HG03066 (cell line): ENCODE data around the gene STXBP5.
"Not testable (repeated sequence)": the region's sequence is repeated elsewhere in the genome, so short reads cannot be mapped to it uniquely, and the experiment has no call there.

ENCODE experiments used
- ATAC-seq: cut with Tn5 transposase; IDR thresholded peaks from one replicate; pipeline ENCODE4 v1.9.1; 2021; ENCODE audit warnings: low read depth; ENCODE audit not compliant: unreplicated experiment

The STXBP5 gene

GRCh38 chr6:147361311-147361981 lies 157.2 kb downstream of the STXBP5 start:
- no peak for ATAC-seq

- ATAC-seq = no peak
Measured at GRCh38 chr6:147366290-147366689, 162.1 kb downstream of the STXBP5 start.

GRCh38 chr6:147371325-147371724 lies 167.1 kb downstream of the STXBP5 start:
- ATAC-seq = no peak

- ATAC-seq = no peak
Measured at GRCh38 chr6:147372806-147373205, 168.6 kb downstream of the STXBP5 start.

GRCh38 chr6:147378819-147379218 lies 174.6 kb downstream of the STXBP5 start:
- no peak for ATAC-seq

- not testable (repeated sequence) for ATAC-seq
Measured at GRCh38 chr6:147380841-147381240, 176.6 kb downstream of the STXBP5 start.

- no peak for ATAC-seq
Measured at GRCh38 chr6:147381712-147382111, 177.5 kb downstream of the STXBP5 start.

- ATAC-seq = no peak
Measured at GRCh38 chr6:147382945-147383554, 178.8 kb downstream of the STXBP5 start.

- ATAC-seq = no peak
Measured at GRCh38 chr6:147384029-147384428, 179.8 kb downstream of the STXBP5 start.

- no peak for ATAC-seq
Measured at GRCh38 chr6:147384737-147385710, 180.8 kb downstream of the STXBP5 start.

GRCh38 chr6:147389463-147389862 lies 185.2 kb downstream of the STXBP5 start:
- no peak for ATAC-seq

- ATAC-seq = no peak
Measured at GRCh38 chr6:147390909-147391536, 186.8 kb downstream of the STXBP5 start.

GRCh38 chr6:147392917-147393625 lies 188.9 kb downstream of the STXBP5 start:
- ATAC-seq = peak; percentile 48

GRCh38 chr6:147395158-147395557 lies 190.9 kb downstream of the STXBP5 start:
- no peak for ATAC-seq

- no peak for ATAC-seq
Measured at GRCh38 chr6:147397306-147397705, 193.1 kb downstream of the STXBP5 start.

- no peak for ATAC-seq
Measured at GRCh38 chr6:147400968-147401367, 196.8 kb downstream of the STXBP5 start.

GRCh38 chr6:147401779-147402178 lies 197.6 kb downstream of the STXBP5 start:
- no peak for ATAC-seq

- no peak for ATAC-seq
Measured at GRCh38 chr6:147406783-147407182, 202.6 kb downstream of the STXBP5 start.

GRCh38 chr6:147407571-147407970 lies 203.4 kb downstream of the STXBP5 start:
- ATAC-seq = no peak

GRCh38 chr6:147416622-147417021 lies 212.4 kb downstream of the STXBP5 start:
- no peak for ATAC-seq
